ENCODE data around the gene PALM2AKAP2.

- TF ChIP-seq YY1 (IDR thresholded peaks at IDR 0.05; ENCODE audit: insufficient read depth, insufficient read length): no peak
- TF ChIP-seq ZNF274 (IDR thresholded peaks at IDR 0.05; ENCODE audit: low read depth, low read length): no peak
Measured at GRCh38 chr9:109771796-109772531, 8.0 kb upstream of the PALM2AKAP2 start.

Data from NT2/D1 (cell line).